IPS DF 6.9 (cell line): Measurements from ENCODE around the gene PALLD.

Source experiments
- DNase-seq: peaks from one replicate; pipeline ENCODE4 v3.0.0-alpha.2; 2013; ENCODE audit warnings: low read depth, low spot score
- H3K27ac ChIP-seq: one replicate; pipeline ENCODE4 v1.5.1; 2013; ENCODE audit warnings: low read length, control low read depth
- H3K27me3 ChIP-seq: 2 replicates; pipeline ENCODE4 v1.6.1; 2013; ENCODE audit warnings: mild to moderate bottlenecking, low read length; ENCODE audit not compliant: control insufficient read depth, insufficient read depth
- H3K36me3 ChIP-seq: 2 replicates; pipeline ENCODE4 v1.6.1; 2013; ENCODE audit warnings: low read length; ENCODE audit not compliant: control insufficient read depth, insufficient read depth
- H3K4me1 ChIP-seq: 2 replicates; pipeline ENCODE4 v1.6.1; 2013; ENCODE audit warnings: low read length; ENCODE audit not compliant: control insufficient read depth, insufficient read depth
- H3K4me3 ChIP-seq: 2 replicates; pipeline ENCODE4 v1.5.1; 2013; ENCODE audit warnings: mild to moderate bottlenecking, low read length
- H3K9me3 ChIP-seq: 2 replicates; pipeline ENCODE4 v1.6.1; 2013; ENCODE audit warnings: low read length, inconsistent platforms; ENCODE audit not compliant: control insufficient read depth, insufficient read depth
- WGBS: extraction: QIAGEN DNeasy Blood & Tissue Kit; methylation state at CpG from one replicate; pipeline ENCODE4 v1.1.7; 2013; ENCODE audit warnings: mixed read lengths, missing lambda C conversion rate; ENCODE audit not compliant: insufficient read length, insufficient coverage; 5-methylcytosine and 5-hydroxymethylcytosine counted together

PALLD gene

GRCh38 chr4:168607215-168607614 is 110.4 kb downstream of the PALLD start:
- no CpG with 5 or more reads among the region's 5 CpGs for WGBS
- H3K27me3 ChIP-seq: no peaks in the 10 kb centered on the region
- H3K27ac ChIP-seq: no peak overlapping the region
- DNase-seq: no peak
- H3K9me3 ChIP-seq: no peaks in the 10 kb centered on the region
- no peaks in the 10 kb centered on the region for H3K36me3 ChIP-seq
- no peaks in the 10 kb centered on the region; the same call in 1 of the 2 replicates for H3K4me1 ChIP-seq
- no peak overlapping the region for H3K4me3 ChIP-seq

DNA sequence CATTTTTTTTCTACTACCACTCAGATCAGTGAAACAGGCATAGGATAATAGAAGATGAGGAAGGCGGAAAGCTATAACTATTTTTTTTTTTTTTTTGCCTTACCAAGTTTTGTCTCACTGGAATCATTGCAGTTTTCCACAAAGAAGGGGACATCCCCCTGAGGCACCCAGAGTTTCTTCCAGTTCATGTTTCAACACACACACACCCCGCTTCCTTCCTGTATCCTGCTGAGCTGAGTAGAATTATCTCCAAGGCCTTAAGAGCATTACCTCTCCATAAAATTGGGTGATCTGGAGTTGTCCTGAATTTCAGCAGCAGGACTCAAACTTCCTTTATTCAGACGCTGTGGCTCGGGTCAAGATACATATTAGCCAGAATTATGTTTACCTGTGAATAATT is 111.9 kb downstream of the PALLD start:
- Histone ChIP-seq H3K4me3 (no peak overlapping the region), H3K36me3 (no peaks in the 10 kb centered on the region), H3K9me3 (no peaks in the 10 kb centered on the region), H3K4me1 (no peaks in the 10 kb centered on the region; the same call in 1 of the 2 replicates), H3K27ac (no peak overlapping the region), H3K27me3 (no peaks in the 10 kb centered on the region)
- DNase-seq: no peak
- WGBS: no CpG with 5 or more reads among the region's 4 CpGs

DNA sequence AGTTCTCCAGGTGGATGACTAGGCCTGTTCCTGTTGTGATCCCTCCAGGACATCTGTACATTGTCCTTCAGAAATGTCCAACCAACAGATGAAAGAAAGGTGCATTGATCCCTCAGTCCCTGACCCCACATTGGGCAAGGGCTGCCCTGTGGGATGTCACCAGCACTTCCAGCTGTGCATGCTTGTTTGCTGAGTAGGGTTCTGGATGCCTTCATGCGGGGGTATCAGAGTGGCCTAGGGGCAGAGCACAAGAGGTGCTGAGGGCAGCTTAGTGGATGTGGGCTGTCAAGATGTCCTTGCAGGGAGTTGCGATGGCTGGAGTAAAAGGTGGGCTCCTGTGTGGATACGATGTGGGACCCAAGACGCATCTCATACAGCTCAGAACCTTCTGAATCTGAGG is 112.5 kb downstream of the PALLD start:
- no peak overlapping the region for H3K27ac ChIP-seq
- no peak overlapping the region for H3K4me3 ChIP-seq
- no peak for DNase-seq
- H3K9me3 ChIP-seq: no peaks in the 10 kb centered on the region
- no CpG with 5 or more reads among the region's 4 CpGs for WGBS
- no peaks in the 10 kb centered on the region for H3K27me3 ChIP-seq
- no peaks in the 10 kb centered on the region for H3K36me3 ChIP-seq
- H3K4me1 ChIP-seq: no peaks in the 10 kb centered on the region; the same call in 1 of the 2 replicates

- Histone ChIP-seq H3K27ac (no peak overlapping the region), H3K4me1 (peaks cover 2% of the 10 kb centered on the region; the same call in 1 of the 2 replicates), H3K4me3 (no peak overlapping the region), H3K9me3 (no peaks in the 10 kb centered on the region), H3K27me3 (no peaks in the 10 kb centered on the region), H3K36me3 (no peaks in the 10 kb centered on the region)
- no peak for DNase-seq
- no CpG with 5 or more reads among the region's 6 CpGs for WGBS
These were observed 114.2 kb downstream of the PALLD start for GRCh38 chr4:168610911-168611530.

DNA sequence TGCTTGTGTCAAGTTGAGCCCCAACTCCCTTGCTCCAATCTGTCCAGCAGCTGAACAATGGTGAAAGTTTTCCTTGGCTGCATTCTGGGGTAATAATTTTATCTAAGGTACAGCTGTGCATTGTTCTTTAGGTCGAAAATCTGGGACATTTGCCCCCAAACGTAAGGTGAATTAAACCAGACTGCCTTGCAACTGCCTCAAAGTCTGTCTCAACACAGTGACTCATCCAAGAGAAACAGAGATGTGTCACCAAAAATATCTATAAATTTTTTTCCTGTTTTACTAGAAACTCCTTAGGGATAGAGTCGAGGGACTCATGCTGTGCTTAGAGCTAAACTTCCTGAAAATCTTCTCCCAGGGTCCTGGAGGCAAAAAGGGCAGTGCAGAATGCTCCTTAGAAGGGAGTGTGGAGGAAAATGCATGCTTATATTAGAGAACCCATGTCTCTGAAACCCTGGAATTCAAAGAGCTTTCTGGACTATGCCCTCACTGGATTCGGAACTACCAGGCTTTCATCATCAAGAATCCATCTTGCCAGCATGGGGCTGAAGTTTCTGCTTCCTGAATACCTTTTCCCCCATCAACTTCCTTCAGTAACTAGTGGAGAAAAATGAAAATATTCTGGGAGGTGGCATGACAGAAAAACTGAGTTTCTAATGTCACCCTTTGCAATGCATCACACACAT is 115.7 kb downstream of the PALLD start:
- DNase-seq: no peak
- no peaks in the 10 kb centered on the region for H3K27me3 ChIP-seq
- H3K4me1 ChIP-seq: peaks cover 2% of the 10 kb centered on the region; the same call in 1 of the 2 replicates
- H3K27ac ChIP-seq: no peak overlapping the region
- no peaks in the 10 kb centered on the region for H3K9me3 ChIP-seq
- H3K4me3 ChIP-seq: no peak overlapping the region
- H3K36me3 ChIP-seq: no peaks in the 10 kb centered on the region
- WGBS: no CpG with 5 or more reads among the region's 4 CpGs

GRCh38 chr4:168613869-168614268 is 117.0 kb downstream of the PALLD start:
- Histone ChIP-seq H3K4me1 (peaks cover 2% of the 10 kb centered on the region; the same call in 1 of the 2 replicates), H3K9me3 (no peaks in the 10 kb centered on the region), H3K4me3 (no peak overlapping the region), H3K36me3 (no peaks in the 10 kb centered on the region), H3K27ac (no peak overlapping the region), H3K27me3 (no peaks in the 10 kb centered on the region)
- no CpG with 5 or more reads among the region's 5 CpGs for WGBS
- no peak for DNase-seq

- H3K9me3 ChIP-seq: no peaks in the 10 kb centered on the region
- H3K27me3 ChIP-seq: no peaks in the 10 kb centered on the region
- H3K4me1 ChIP-seq: peaks cover 2% of the 10 kb centered on the region; the same call in 1 of the 2 replicates
- no peak overlapping the region for H3K4me3 ChIP-seq
- H3K27ac ChIP-seq: no peak overlapping the region
- no peaks in the 10 kb centered on the region for H3K36me3 ChIP-seq
- WGBS: no CpG with 5 or more reads among the region's 4 CpGs
- DNase-seq: no peak
These were observed 117.6 kb downstream of the PALLD start for GRCh38 chr4:168614281-168615057.

DNA sequence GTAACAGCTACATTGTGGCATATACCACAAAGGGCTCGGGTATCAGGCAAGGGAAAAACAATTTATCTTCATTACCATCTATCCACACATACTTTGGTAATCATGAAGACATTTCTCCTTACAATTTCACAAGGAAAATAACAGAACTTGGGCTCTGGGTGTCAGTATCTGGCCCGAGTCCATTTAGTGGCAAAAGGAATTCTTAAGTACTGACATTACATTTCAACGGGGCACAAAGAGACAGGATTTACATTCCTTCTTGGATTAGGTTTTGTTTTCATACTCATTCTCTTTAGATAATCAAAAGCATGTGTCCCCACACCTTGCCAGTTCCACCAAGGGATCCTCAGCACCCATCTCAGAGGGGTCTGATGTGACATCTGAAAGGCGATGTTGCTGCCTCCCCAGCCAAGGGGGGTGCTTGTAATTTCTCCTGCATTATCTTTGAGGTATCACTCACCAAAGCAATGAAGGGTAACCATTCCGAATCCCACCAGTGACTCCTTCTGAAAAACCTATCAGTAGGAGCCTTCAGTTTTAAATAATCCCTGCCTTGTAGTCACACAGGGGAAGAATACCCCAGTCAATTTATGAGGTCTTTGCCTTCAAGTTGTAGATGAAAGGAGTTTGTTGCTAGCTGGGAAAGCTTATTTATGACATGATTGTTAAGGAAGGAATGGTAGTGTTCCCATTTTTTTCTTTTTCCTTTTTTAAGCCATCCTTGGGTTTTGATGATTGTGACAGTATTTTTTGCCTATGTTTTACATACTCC is 118.6 kb downstream of the PALLD start:
- Histone ChIP-seq H3K27me3 (no peaks in the 10 kb centered on the region), H3K27ac (no peak overlapping the region), H3K36me3 (no peaks in the 10 kb centered on the region), H3K4me1 (peaks cover 2% of the 10 kb centered on the region; the same call in 1 of the 2 replicates), H3K9me3 (no peaks in the 10 kb centered on the region), H3K4me3 (no peak overlapping the region)
- no peak for DNase-seq
- WGBS: no CpG with 5 or more reads among the region's 5 CpGs

DNA sequence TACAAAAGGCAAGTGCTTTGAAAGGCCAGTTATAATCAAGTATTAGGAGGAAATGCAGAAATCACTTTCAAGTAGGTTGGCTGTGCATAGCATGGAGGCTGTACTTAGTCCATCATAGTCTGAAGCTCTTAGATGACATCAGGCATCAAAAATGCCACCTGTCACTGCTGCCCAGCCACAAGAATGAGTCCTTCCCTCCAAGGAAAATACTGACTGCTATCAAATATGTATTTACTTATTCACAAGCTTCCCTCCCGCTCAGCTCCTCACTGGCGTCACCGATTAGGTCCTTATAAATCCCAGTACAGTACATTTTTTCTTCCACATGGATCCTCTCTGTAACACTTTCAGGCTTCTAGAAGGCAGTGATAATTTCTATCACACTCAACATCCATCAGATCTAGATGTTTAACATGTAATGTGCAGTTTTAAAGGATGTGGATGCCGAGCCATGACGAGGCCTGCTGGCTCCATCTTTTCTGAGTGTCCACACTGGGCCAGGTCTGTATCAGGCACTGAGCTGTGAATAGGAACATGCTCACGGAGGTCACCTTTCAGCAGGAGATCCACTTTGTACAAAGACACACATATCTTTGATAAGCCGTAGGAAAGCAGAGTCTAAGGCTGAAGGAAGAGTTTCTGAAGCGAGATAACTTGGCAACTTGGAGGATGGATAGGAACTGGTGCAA is 121.9 kb downstream of the PALLD start:
- Histone ChIP-seq H3K9me3 (no peaks in the 10 kb centered on the region), H3K27me3 (no peaks in the 10 kb centered on the region), H3K4me1 (peaks cover 2% of the 10 kb centered on the region; the same call in 1 of the 2 replicates), H3K4me3 (no peak overlapping the region), H3K27ac (no peak overlapping the region), H3K36me3 (no peaks in the 10 kb centered on the region)
- WGBS: no CpG with 5 or more reads among the region's 8 CpGs
- no peak for DNase-seq

- DNase-seq: no peak
- Histone ChIP-seq H3K4me3 (no peak overlapping the region), H3K27me3 (no peaks in the 10 kb centered on the region), H3K36me3 (no peaks in the 10 kb centered on the region), H3K27ac (no peak overlapping the region), H3K9me3 (no peaks in the 10 kb centered on the region), H3K4me1 (peaks cover 2% of the 10 kb centered on the region; the same call in 1 of the 2 replicates)
These were observed 122.4 kb downstream of the PALLD start for GRCh38 chr4:168619266-168619631.
